ENCODE results near the gene PAFAH1B2.
"Not testable (repeated sequence)": the region's sequence is repeated elsewhere in the genome, so short reads cannot be mapped to it uniquely, and the experiment has no call there.

The PAFAH1B2 gene

GRCh38 chr11:117127171-117127901 lies 16.8 kb upstream of the PAFAH1B2 start:
- DNase-seq (ENCODE audit: low spot score), result no peak

DNA sequence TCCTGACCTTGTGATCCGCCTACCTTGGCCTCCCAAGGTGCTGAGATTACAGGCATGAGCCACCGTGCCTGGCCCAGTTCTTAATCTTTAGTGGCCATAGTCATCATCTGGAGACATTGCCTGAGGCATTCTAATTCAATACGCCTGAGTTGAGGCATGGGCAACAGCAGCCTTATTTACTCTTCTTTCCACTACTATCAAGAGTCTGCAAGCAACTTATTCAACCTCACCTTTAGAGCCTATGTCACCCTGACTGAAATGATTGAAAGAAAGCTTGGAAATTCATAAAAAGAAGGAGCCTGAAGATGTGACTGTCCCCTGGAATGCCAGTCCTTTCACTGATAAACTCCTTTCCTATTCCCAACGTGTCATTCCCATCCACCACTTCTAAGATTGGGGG lies 15.8 kb upstream of the PAFAH1B2 start:
- DNase-seq (ENCODE audit: low spot score), result no peak

- not testable (repeated sequence) for DNase-seq (ENCODE audit: low spot score)
Measured at GRCh38 chr11:117130396-117130795, 13.7 kb upstream of the PAFAH1B2 start.

GRCh38 chr11:117130879-117131278 lies 13.2 kb upstream of the PAFAH1B2 start:
- DNase-seq (ENCODE audit: low spot score), result no peak

- no peak for DNase-seq (ENCODE audit: low spot score)
Measured at GRCh38 chr11:117134431-117134830, 9.7 kb upstream of the PAFAH1B2 start.

- DNase-seq (ENCODE audit: low spot score), result not testable (repeated sequence)
Measured at GRCh38 chr11:117134979-117135378, 9.1 kb upstream of the PAFAH1B2 start.

DNA sequence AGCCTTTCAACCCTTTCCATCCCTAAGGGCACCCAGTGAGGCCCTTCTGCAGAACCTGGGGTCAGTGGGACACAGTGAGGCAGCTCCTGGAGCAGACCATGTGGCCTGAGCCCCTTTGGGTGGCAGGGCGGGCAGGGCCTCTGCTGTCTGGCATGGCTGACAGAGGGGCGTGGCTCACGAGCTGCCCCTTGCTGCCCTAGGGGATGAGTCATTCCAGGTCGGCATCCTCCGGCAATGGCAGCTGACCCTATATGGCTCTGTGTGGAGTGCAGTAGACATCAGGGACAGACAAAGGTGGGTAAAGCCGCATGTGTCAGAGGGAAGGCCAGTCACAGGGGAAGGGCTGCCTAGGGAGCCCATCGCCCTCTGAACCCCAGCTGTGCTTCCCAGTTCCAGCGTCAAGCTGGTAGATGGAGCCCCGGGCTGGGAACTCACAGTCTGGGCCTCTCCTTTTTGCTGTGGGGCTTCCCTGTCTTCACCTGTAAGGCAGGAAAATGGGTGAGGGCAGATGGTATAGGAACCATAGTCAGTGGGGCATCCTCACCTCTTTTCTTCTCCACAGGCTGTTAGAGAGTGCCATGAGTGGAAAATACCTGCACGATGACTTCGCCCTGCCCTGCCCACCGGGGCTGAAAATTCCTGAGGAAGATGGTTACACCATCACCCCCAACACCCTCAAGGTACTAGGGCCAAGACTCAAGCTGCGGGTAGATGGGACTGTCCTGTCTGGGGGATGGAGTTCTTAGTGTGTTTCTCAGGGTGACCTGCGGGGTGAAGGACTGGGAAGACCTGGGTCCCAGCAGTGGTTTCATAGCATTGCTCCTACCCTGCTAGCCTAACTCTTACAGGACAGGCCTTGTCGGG lies 6.6 kb upstream of the PAFAH1B2 start:
- not testable (repeated sequence) for DNase-seq (ENCODE audit: low spot score)

DNA sequence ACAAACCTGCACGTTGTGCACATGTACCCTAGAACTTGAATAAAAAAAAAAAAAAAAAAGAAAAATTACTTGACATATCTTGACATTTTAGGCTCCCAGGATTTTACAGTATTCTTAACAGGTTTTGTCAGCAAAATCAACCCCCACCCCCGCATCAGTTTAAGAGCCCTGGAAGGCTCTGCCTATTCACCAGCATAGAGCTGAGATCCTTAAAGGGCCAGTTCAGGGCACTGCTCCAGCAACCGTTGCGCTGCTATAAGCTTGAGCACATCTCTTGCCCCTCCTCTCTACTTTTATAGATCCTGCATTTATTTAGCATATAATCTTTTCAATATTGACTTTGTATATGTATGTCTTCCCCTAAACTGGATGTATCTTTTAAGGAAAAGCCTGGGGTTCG lies 697 bp upstream of the PAFAH1B2 start:
- peak; percentile 72 for DNase-seq (ENCODE audit: low spot score)

GRCh38 chr11:117144477-117145392 lies 648 bp downstream of the PAFAH1B2 start:
- DNase-seq (ENCODE audit: low spot score), result peak; percentile 54

- peak; percentile 36 for DNase-seq (ENCODE audit: low spot score)
Measured at GRCh38 chr11:117145393-117145761, 1.3 kb downstream of the PAFAH1B2 start.

DNA sequence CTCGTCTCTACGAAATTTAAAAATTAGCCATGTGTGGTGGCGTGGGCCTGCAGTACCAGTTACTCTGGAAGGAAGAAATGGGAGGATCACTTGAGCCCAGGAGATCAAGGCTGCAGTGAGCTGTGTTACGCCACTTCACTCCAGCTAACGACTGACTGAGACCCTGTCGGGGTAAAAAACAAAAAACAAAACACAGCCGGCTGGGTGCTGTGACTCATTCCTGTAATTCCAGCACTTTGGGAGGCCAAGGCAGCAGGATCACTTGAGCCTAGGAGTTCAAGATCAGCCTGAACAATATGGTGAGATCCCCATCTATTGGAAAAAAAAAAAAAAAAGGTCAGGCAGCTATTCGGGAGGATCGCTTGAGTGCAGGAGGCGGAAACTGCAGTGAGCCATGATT lies 2.4 kb downstream of the PAFAH1B2 start:
- DNase-seq (ENCODE audit: low spot score), result no peak

DNA sequence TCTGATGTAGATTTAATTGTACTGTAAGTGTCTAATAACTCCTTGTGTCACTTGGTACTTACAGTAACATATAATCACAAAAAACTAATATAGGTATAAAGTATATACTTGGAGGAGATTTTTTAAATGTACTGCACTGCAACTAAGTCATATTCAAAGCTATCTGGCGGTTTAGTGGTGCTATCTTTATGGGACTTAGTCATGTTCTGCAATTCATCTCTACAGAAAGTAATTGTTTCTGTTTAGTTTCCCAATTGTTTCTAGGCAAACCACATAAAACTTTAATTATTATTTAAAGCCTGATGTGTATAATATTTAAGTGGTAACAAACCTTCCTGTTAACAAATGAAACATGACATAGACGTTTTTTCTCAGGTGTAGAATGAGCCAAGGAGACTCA lies 8.0 kb downstream of the PAFAH1B2 start:
- no peak for DNase-seq (ENCODE audit: low spot score)

DNA sequence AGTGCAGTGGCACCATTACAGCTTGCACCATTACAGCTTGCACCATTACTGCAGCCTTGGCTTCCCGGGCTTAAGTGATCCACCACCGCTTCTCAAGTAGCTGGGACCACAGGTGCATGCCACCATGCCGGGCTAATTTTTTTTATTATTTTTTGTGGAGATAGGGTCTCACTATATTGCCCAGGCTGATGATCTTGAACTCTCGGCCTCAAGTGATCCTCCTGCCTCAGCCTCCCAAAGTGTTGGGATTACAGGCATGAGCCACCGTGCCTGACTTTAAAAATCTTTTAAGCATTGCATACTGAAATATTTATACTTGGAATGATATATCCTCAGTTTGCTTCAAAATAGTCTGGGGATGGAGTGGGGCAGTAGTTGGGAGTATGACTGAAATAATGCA lies 10.4 kb downstream of the PAFAH1B2 start:
- no peak for DNase-seq (ENCODE audit: low spot score)

- no peak for DNase-seq (ENCODE audit: low spot score)
Measured at GRCh38 chr11:117157507-117157906, 13.4 kb downstream of the PAFAH1B2 start.

- DNase-seq (ENCODE audit: low spot score), result no peak
Measured at GRCh38 chr11:117159892-117160291, 15.8 kb downstream of the PAFAH1B2 start.

- no peak for DNase-seq (ENCODE audit: low spot score)
Measured at GRCh38 chr11:117160826-117161225, 16.7 kb downstream of the PAFAH1B2 start.

DNA sequence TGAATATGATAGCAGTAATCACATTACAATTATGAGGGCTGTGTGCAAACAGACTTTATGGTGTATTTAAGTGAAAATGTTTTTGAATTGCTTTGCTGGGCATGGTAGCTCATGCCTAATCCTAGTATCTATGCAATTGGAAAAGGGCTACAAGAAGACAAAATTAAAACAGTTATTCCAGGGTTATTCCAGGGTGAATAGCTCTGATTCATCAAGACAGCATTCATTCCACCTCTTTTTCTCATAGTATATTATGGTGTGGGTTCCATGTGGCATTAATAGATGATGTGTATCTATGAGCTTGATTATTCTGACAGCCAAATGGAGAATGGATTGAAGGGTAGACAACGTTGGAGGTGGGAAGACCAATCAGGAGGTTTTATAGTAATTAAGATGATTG lies 22.4 kb downstream of the PAFAH1B2 start:
- no peak for DNase-seq (ENCODE audit: low spot score)

DNA sequence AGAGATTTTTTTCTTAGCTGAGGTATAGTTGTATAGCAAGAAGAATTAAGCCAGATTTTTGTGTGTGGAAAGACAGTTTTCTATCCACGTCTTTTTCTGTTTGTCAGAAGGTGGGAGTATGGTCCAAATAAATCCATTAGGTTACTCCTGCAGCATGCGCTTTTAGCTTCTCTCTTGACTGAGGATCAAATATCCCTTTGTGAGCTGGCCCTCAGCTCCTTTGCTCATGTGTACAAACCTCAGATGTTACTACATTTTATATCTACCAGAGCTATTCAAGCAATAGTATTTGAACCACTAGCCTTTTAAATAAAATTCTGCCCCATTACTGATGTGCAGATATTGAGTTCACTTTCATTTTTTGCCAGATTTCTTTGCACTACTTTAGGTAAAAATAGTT lies 25.6 kb downstream of the PAFAH1B2 start:
- DNase-seq (ENCODE audit: low spot score), result no peak

- no peak for DNase-seq (ENCODE audit: low spot score)
Measured at GRCh38 chr11:117170210-117170609, 26.1 kb downstream of the PAFAH1B2 start.

GRCh38 chr11:117171007-117171403 lies 26.9 kb downstream of the PAFAH1B2 start:
- no peak for DNase-seq (ENCODE audit: low spot score)

DNA sequence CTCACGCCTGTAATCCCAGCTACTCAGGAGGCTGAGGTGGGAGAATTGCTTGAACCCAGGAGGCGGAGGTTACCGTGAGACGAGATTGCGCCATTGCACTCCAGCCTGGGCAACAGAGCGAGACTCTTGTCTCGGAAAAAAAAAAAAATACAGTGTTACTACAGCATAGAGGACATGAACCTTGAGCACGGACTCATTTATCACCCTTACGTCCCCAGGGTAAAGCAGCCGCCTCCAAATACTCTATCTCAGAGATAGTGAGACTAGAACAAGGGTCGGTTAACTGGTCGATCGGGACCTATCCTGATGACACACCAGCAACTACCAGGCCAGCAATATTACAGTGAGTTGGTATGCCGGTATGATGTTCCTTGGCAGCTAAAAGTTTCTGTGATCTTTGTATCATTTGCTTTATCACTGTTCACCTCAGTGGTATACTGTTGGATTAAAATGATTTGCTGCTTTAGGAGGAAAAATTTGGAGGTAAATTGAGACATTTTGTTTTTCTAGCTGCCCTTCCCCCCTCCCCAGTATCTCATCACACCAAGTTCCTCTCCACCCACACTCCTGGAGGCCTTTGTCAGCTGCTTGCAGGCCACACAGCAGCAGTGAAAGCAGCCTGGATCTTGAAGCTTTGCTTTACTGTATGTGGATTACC lies 27.4 kb downstream of the PAFAH1B2 start:
- DNase-seq (ENCODE audit: low spot score), result no peak

Data from COLO829 (cell line).